Endothelial cell (in vitro differentiated cells): ENCODE data around the gene LYRM7. TPM values are rescaled to one million over a fixed set of nuclear protein-coding genes. Genes with fewer than 3 reads are reported as not detected.

Experiments
- DNase-seq: peaks from one replicate; pipeline ENCODE4 v3.0.0; 2021; ENCODE audit warnings: low spot score
- H3K27ac Mint-ChIP-seq: one replicate; pipeline ENCODE4 v1.8.0; 2021; ENCODE audit warnings: mixed read lengths, inconsistent platforms; ENCODE audit not compliant: unreplicated experiment
- H3K27me3 Mint-ChIP-seq: one replicate; pipeline ENCODE4 v1.8.0; 2021; ENCODE audit warnings: mild to moderate bottlenecking, moderate library complexity, mixed read lengths, inconsistent platforms; ENCODE audit not compliant: unreplicated experiment
- H3K36me3 Mint-ChIP-seq: one replicate; pipeline ENCODE4 v1.8.0; 2021; ENCODE audit warnings: mild to moderate bottlenecking, low read depth, mixed read lengths, inconsistent platforms; ENCODE audit not compliant: unreplicated experiment
- H3K4me1 Mint-ChIP-seq: one replicate; pipeline ENCODE4 v1.8.0; 2021; ENCODE audit warnings: mild to moderate bottlenecking, mixed read lengths, inconsistent platforms; ENCODE audit not compliant: unreplicated experiment
- H3K4me3 Mint-ChIP-seq: one replicate; pipeline ENCODE4 v1.8.0; 2021; ENCODE audit warnings: mild to moderate bottlenecking, mixed read lengths, inconsistent platforms; ENCODE audit not compliant: unreplicated experiment
- H3K9me3 Mint-ChIP-seq: one replicate; pipeline ENCODE4 v1.8.0; 2021; ENCODE audit warnings: mixed read lengths, inconsistent platforms; ENCODE audit not compliant: unreplicated experiment
- total RNA-seq: library from RNA; stranded (reverse); fragmentation: NEBNext Ultra II Directional; extraction: Animal tissue kit (Norgen Biotek cat#: 25700); gene quantifications from one replicate; pipeline ENCODE4 v1.2.1, GENCODE V29; 2021; ENCODE audit not compliant: unreplicated experiment
- TF ChIP-seq, protein P1 (sequence below): fragments of 200-600 bp; sonication (generic); IDR thresholded peaks from one replicate; pipeline ENCODE4 v1.5.0; 2021; ENCODE audit warnings: antibody characterized with exemption; ENCODE audit not compliant: unreplicated experiment

The LYRM7 gene
- total RNA-seq, 1 donor from 2014 or later = 6.3 TPM

DNA sequence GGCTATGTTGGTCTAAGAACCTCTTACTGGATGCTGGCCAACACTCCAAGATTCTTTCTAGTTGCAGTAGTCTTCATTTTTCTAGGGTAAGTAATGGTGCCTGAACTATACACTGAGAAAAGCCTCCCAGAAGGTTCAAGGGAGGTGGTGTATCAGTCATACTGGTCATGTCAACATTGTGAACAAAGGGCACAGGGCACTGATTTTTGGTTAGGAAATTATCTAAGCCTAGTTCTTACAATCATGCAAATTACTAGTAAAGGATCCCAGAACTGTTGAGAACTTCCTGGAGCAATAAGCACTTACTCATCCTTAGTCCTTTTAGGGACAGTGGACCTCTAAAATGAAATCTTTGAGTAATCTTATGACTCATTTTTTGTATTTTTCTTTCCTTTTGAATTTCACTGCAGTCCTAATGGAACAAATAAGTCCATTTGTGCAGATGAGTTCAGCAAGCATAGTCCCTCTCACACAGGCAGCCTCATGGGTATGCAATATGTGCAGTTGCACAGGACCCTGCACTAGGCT, 72.0 kb downstream of the LYRM7 start:
- no peaks in the 10 kb centered on the region for H3K36me3 Mint-ChIP-seq
- H3K4me1 Mint-ChIP-seq = peaks cover 2% of the 10 kb centered on the region
- H3K9me3 Mint-ChIP-seq = no peaks in the 10 kb centered on the region
- TF ChIP-seq, protein P1, sequence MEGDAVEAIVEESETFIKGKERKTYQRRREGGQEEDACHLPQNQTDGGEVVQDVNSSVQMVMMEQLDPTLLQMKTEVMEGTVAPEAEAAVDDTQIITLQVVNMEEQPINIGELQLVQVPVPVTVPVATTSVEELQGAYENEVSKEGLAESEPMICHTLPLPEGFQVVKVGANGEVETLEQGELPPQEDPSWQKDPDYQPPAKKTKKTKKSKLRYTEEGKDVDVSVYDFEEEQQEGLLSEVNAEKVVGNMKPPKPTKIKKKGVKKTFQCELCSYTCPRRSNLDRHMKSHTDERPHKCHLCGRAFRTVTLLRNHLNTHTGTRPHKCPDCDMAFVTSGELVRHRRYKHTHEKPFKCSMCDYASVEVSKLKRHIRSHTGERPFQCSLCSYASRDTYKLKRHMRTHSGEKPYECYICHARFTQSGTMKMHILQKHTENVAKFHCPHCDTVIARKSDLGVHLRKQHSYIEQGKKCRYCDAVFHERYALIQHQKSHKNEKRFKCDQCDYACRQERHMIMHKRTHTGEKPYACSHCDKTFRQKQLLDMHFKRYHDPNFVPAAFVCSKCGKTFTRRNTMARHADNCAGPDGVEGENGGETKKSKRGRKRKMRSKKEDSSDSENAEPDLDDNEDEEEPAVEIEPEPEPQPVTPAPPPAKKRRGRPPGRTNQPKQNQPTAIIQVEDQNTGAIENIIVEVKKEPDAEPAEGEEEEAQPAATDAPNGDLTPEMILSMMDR = no peak
- DNase-seq = no peak
- no peak overlapping the region for H3K27ac Mint-ChIP-seq
- no peaks in the 10 kb centered on the region for H3K27me3 Mint-ChIP-seq
- no peak overlapping the region for H3K4me3 Mint-ChIP-seq

DNA sequence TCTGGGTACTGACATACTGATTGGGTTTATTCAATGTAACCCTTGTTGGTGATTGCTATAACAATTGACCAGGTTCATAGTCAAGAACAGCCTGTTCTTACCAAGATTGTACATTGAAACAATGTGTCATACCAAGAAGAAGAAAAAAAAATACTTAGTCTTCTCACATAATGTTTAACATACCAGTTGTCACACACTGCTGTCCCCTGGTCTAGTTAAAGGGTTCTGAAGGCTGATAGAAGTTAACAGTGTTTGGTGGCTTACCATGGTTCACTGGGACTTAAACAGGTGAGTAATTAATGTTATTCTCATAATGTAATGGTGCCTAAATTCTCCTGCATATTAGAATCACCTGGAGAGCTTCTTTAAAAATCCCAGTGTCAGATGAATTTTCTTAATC, 74.6 kb downstream of the LYRM7 start:
- Mint-ChIP-seq H3K9me3 (no peaks in the 10 kb centered on the region), H3K4me3 (no peak overlapping the region), H3K36me3 (no peaks in the 10 kb centered on the region), H3K27ac (no peak overlapping the region), H3K4me1 (no peaks in the 10 kb centered on the region), H3K27me3 (no peaks in the 10 kb centered on the region)
- DNase-seq = no peak
- TF ChIP-seq, protein P1 = no peak

DNA sequence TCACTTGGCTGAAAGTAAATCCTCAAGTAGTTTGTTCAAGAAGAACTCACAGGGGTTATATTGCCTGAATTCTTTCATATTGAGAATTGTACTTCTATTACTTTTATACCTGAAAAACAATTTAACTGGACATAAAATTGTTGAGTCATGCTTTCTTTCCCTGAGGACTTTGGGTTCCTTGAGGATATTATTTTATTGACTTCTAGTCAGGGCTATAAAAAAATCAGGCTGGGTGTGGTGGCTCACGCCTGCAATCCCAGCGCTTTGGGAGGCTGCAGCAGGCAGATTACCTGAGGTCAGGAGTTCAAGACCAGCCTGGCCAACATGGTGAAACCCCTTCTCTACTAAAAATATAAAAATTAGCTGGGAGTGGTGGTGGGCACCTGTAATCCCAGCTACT, 75.2 kb downstream of the LYRM7 start:
- no peak overlapping the region for H3K27ac Mint-ChIP-seq
- H3K27me3 Mint-ChIP-seq = no peaks in the 10 kb centered on the region
- no peaks in the 10 kb centered on the region for H3K36me3 Mint-ChIP-seq
- no peaks in the 10 kb centered on the region for H3K4me1 Mint-ChIP-seq
- TF ChIP-seq, protein P1 = no peak
- H3K9me3 Mint-ChIP-seq = no peaks in the 10 kb centered on the region
- no peak overlapping the region for H3K4me3 Mint-ChIP-seq
- DNase-seq = no peak

GRCh38 chr5:131246504-131246903, 75.8 kb downstream of the LYRM7 start:
- TF ChIP-seq, protein P1 = no peak
- DNase-seq = no peak
- Mint-ChIP-seq H3K27me3 (no peaks in the 10 kb centered on the region), H3K9me3 (no peaks in the 10 kb centered on the region), H3K4me1 (no peaks in the 10 kb centered on the region), H3K4me3 (no peak overlapping the region), H3K27ac (no peak overlapping the region), H3K36me3 (no peaks in the 10 kb centered on the region)

GRCh38 chr5:131250751-131251475, 80.2 kb downstream of the LYRM7 start:
- Mint-ChIP-seq H3K27ac (no peak overlapping the region), H3K27me3 (peaks cover 1% of the 10 kb centered on the region), H3K36me3 (no peaks in the 10 kb centered on the region), H3K9me3 (no peaks in the 10 kb centered on the region), H3K4me1 (no peaks in the 10 kb centered on the region), H3K4me3 (no peak overlapping the region)
- DNase-seq = no peak
- TF ChIP-seq, protein P1 = no peak
